Measurements from ENCODE around the gene SEZ6.

The SEZ6 gene

DNA sequence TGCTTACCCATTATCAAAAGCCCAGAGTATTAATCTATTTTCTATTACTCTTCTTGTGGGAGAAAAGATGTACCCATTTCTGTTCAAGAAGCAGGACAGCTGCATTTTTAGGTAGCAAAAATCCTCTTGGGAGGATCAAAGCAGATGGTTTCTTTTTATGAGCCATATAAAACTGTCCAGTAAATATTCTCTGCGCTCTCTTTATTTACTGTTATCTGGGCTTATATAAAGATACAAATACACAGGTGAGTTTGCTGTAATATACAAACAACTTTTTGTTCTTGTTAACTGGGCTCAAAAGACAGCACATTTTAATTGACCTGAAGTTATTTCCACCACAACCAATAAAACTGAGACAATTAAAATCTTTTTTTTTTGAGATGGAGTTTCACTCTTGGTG is 64.6 kb downstream of the SEZ6 start:
- H3K4me1 ChIP-seq (ENCODE audit: low read length): peaks cover 16% of the 10 kb centered on the region
- no peak overlapping the region for H3K4me3 ChIP-seq (ENCODE audit: low read length)
- H3K9me3 ChIP-seq (ENCODE audit: insufficient read depth, low read length): no peaks in the 10 kb centered on the region
- TF ChIP-seq EZH2phosphoT487 (IDR thresholded peaks at IDR 0.05; ENCODE audit: low read depth): no peak
- TF ChIP-seq, protein P1, sequence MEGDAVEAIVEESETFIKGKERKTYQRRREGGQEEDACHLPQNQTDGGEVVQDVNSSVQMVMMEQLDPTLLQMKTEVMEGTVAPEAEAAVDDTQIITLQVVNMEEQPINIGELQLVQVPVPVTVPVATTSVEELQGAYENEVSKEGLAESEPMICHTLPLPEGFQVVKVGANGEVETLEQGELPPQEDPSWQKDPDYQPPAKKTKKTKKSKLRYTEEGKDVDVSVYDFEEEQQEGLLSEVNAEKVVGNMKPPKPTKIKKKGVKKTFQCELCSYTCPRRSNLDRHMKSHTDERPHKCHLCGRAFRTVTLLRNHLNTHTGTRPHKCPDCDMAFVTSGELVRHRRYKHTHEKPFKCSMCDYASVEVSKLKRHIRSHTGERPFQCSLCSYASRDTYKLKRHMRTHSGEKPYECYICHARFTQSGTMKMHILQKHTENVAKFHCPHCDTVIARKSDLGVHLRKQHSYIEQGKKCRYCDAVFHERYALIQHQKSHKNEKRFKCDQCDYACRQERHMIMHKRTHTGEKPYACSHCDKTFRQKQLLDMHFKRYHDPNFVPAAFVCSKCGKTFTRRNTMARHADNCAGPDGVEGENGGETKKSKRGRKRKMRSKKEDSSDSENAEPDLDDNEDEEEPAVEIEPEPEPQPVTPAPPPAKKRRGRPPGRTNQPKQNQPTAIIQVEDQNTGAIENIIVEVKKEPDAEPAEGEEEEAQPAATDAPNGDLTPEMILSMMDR (IDR thresholded peaks at IDR 0.05; ENCODE audit: low read depth, low read length): no peak
- H3K36me3 ChIP-seq (replicated peaks; ENCODE audit: low read depth, low read length): peaks cover 73% of the 10 kb centered on the region
- H3K27me3 ChIP-seq (ENCODE audit: low read depth, low read length): no peaks in the 10 kb centered on the region
- H3K4me2 ChIP-seq (ENCODE audit: low read length): no peak overlapping the region
- H2AFZ ChIP-seq (ENCODE audit: low read depth, low read length): no peak overlapping the region
- peaks cover 100% of the 10 kb centered on the region for H3K79me2 ChIP-seq (ENCODE audit: low read length)
- no peak overlapping the region for H3K27ac ChIP-seq (ENCODE audit: low read length)
- H3K9ac ChIP-seq (ENCODE audit: low read length): no peak overlapping the region
- peaks cover 99% of the 10 kb centered on the region for H4K20me1 ChIP-seq (ENCODE audit: insufficient read depth, low read length)

DNA sequence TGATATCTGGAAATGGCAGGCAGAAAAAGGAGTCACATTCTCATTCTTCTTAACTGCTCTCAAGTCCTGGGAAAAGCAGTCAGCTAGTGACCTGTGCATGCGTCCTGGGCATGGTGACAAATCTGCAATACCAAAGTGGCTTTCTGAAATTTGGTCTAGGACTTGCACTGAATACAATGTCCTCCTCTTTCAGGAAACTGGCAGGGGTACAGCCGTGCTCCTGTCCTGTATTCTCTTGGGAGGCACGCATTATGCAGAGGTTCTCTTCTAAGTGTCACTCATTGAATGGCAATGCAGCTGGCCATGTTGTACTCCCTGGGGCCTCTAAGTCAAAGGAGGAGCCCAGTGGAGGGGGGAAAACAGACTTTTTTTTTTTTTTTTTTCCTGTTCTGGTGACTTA is 65.2 kb downstream of the SEZ6 start:
- no peak overlapping the region for H3K4me3 ChIP-seq (ENCODE audit: low read length)
- H2AFZ ChIP-seq (ENCODE audit: low read depth, low read length): no peak overlapping the region
- no peak overlapping the region for H3K9ac ChIP-seq (ENCODE audit: low read length)
- H3K27ac ChIP-seq (ENCODE audit: low read length): no peak overlapping the region
- H3K79me2 ChIP-seq (ENCODE audit: low read length): peaks cover 100% of the 10 kb centered on the region
- peaks cover 99% of the 10 kb centered on the region for H4K20me1 ChIP-seq (ENCODE audit: insufficient read depth, low read length)
- H3K27me3 ChIP-seq (ENCODE audit: low read depth, low read length): no peaks in the 10 kb centered on the region
- peaks cover 10% of the 10 kb centered on the region for H3K4me1 ChIP-seq (ENCODE audit: low read length)
- H3K36me3 ChIP-seq (replicated peaks; ENCODE audit: low read depth, low read length): peaks cover 74% of the 10 kb centered on the region
- TF ChIP-seq EZH2phosphoT487 (IDR thresholded peaks at IDR 0.05; ENCODE audit: low read depth): no peak
- H3K4me2 ChIP-seq (ENCODE audit: low read length): no peak overlapping the region
- H3K9me3 ChIP-seq (ENCODE audit: insufficient read depth, low read length): no peaks in the 10 kb centered on the region

DNA sequence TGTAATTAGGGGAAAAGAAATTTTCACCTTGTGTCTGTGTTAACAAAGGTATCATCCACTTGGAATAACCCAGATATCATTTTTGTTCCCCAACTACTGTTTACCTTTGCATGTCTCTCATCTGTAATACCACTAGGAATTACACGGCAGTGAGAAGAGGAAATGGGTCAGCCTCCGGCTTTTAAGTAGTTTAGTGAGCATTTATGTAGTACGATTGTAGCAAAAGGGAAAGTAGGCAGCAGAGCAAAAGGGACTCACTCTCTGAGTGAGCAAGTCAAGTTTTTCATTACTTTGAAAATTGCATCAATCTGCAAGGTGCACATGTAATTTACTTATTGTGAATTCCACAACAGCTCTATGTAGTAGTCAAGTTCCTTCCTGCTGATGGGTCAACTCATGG is 65.7 kb downstream of the SEZ6 start:
- no peak overlapping the region for H3K9ac ChIP-seq (ENCODE audit: low read length)
- peaks cover 73% of the 10 kb centered on the region for H3K36me3 ChIP-seq (replicated peaks; ENCODE audit: low read depth, low read length)
- no peaks in the 10 kb centered on the region for H3K27me3 ChIP-seq (ENCODE audit: low read depth, low read length)
- peaks cover 100% of the 10 kb centered on the region for H3K79me2 ChIP-seq (ENCODE audit: low read length)
- no peak overlapping the region for H3K4me2 ChIP-seq (ENCODE audit: low read length)
- H3K4me1 ChIP-seq (ENCODE audit: low read length): peaks cover 5% of the 10 kb centered on the region
- TF ChIP-seq EZH2phosphoT487 (IDR thresholded peaks at IDR 0.05; ENCODE audit: low read depth): no peak
- TF ChIP-seq, protein P1 (IDR thresholded peaks at IDR 0.05; ENCODE audit: low read depth, low read length): no peak
- H2AFZ ChIP-seq (ENCODE audit: low read depth, low read length): no peak overlapping the region
- H3K9me3 ChIP-seq (ENCODE audit: insufficient read depth, low read length): no peaks in the 10 kb centered on the region
- H4K20me1 ChIP-seq (ENCODE audit: insufficient read depth, low read length): peaks cover 98% of the 10 kb centered on the region
- no peak overlapping the region for H3K27ac ChIP-seq (ENCODE audit: low read length)
- no peak overlapping the region for H3K4me3 ChIP-seq (ENCODE audit: low read length)

DNA sequence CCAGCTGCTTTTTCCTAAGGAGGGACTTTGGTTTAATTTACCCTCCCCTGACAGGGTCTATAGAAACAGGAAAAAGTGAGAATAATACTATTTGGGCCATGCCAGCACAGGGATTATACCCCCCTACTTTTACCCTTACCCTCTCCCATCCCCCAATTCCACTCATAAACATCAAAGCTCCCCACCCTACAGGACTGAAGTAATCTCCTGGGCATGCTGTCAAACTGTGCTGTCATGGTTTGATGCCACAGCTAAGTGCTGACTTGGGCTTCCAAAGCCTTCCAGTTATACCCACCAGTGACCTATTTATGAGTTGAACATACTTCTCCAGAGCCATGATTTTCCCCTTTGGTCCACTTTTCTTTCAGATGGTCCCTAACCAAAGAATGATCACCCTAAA is 67.3 kb downstream of the SEZ6 start:
- no peak overlapping the region for H3K9ac ChIP-seq (ENCODE audit: low read length)
- H3K4me2 ChIP-seq (ENCODE audit: low read length): no peak overlapping the region
- peaks cover 96% of the 10 kb centered on the region for H4K20me1 ChIP-seq (ENCODE audit: insufficient read depth, low read length)
- peaks cover 67% of the 10 kb centered on the region for H3K36me3 ChIP-seq (replicated peaks; ENCODE audit: low read depth, low read length)
- no peak overlapping the region for H3K4me3 ChIP-seq (ENCODE audit: low read length)
- H2AFZ ChIP-seq (ENCODE audit: low read depth, low read length): no peak overlapping the region
- H3K27ac ChIP-seq (ENCODE audit: low read length): no peak overlapping the region
- H3K9me3 ChIP-seq (ENCODE audit: insufficient read depth, low read length): no peaks in the 10 kb centered on the region
- H3K4me1 ChIP-seq (ENCODE audit: low read length): no peaks in the 10 kb centered on the region
- TF ChIP-seq EZH2phosphoT487 (IDR thresholded peaks at IDR 0.05; ENCODE audit: low read depth): no peak
- TF ChIP-seq, protein P1 (IDR thresholded peaks at IDR 0.05; ENCODE audit: low read depth, low read length): no peak
- H3K79me2 ChIP-seq (ENCODE audit: low read length): peaks cover 100% of the 10 kb centered on the region
- no peaks in the 10 kb centered on the region for H3K27me3 ChIP-seq (ENCODE audit: low read depth, low read length)

Data from OCI-LY3 (cell line).